Mesenchymal stem cell (in vitro differentiated cells and primary cell): Measurements from ENCODE around the gene OR11H7.
A peak's percentile ranks its signal among the peaks of the same experiment; 100 is the strongest.
"Not testable (repeated sequence)": the region's sequence is repeated elsewhere in the genome, so short reads cannot be mapped to it uniquely, and the experiment has no call there.

Source experiments
- DNase-seq: peaks from one replicate; pipeline ENCODE4 v3.0.0-alpha.2; 2013
- H2AFZ ChIP-seq: one replicate; pipeline ENCODE4 v1.6.1; 2013; ENCODE audit warnings: low read depth, mild to moderate bottlenecking, control low read depth, inconsistent platforms, low read length, moderate library complexity
- H2AK5ac ChIP-seq: 2 replicates; pipeline ENCODE4 v1.6.1; 2013; ENCODE audit warnings: low read length, moderate library complexity, mild to moderate bottlenecking, inconsistent platforms; ENCODE audit not compliant: severe bottlenecking
- H2BK120ac ChIP-seq: one replicate; pipeline ENCODE4 v1.6.1; 2013; ENCODE audit warnings: low read depth, mild to moderate bottlenecking, inconsistent platforms, low read length, moderate library complexity
- H2BK12ac ChIP-seq, 2 experiments: one replicate each; pipeline ENCODE4 v1.6.1; 2013; ENCODE audit warnings: inconsistent platforms in 2 of 2, low read length in 2 of 2, mild to moderate bottlenecking in 2 of 2, moderate library complexity in 2 of 2, control low read depth in 1 of 2
- H2BK15ac ChIP-seq: one replicate; pipeline ENCODE4 v1.6.1; 2013; ENCODE audit warnings: mild to moderate bottlenecking, low read depth, inconsistent platforms; ENCODE audit not compliant: poor library complexity, severe bottlenecking
- H2BK5ac ChIP-seq: 2 replicates; pipeline ENCODE4 v1.6.1; 2013; ENCODE audit warnings: low read depth, mild to moderate bottlenecking, low read length, control low read depth, inconsistent platforms; ENCODE audit not compliant: poor library complexity, severe bottlenecking
- H3K14ac ChIP-seq, 2 experiments: one replicate each; pipeline ENCODE4 v1.6.1; 2013; ENCODE audit warnings: inconsistent platforms in 2 of 2, low read length in 2 of 2, control low read depth in 1 of 2, mild to moderate bottlenecking in 1 of 2, moderate library complexity in 1 of 2
- H3K18ac ChIP-seq, 2 experiments: one replicate each; pipeline ENCODE4 v1.6.1; 2013; ENCODE audit warnings: inconsistent platforms in 2 of 2, low read length in 2 of 2, control low read depth in 1 of 2, low read depth in 1 of 2, mild to moderate bottlenecking in 1 of 2
- H3K23ac ChIP-seq, 2 experiments: one replicate each; pipeline ENCODE4 v1.6.1; 2013; ENCODE audit warnings: inconsistent platforms in 2 of 2, low read length in 2 of 2, mild to moderate bottlenecking in 2 of 2, moderate library complexity in 2 of 2, control low read depth in 1 of 2
- H3K27ac ChIP-seq: 2 replicates; pipeline ENCODE4 v1.5.1; 2013; ENCODE audit warnings: mild to moderate bottlenecking, moderate library complexity, low read length, control low read depth, inconsistent platforms; ENCODE audit not compliant: poor library complexity, severe bottlenecking
- H3K27me3 ChIP-seq, 2 experiments: 2 replicates each; pipeline versions ENCODE4 v1.6.1 to v1.7.0; 2013; ENCODE audit warnings: low read length in 2 of 2, mild to moderate bottlenecking in 2 of 2, moderate library complexity in 2 of 2, control low read depth in 1 of 2, inconsistent platforms in 1 of 2; ENCODE audit not compliant: control insufficient read depth in 1 of 2, insufficient read depth in 1 of 2
- H3K36me3 ChIP-seq, 2 experiments: 2 replicates each; pipeline versions ENCODE4 v1.6.1 to v1.7.0; 2013; ENCODE audit warnings: low read length in 2 of 2, control low read depth in 1 of 2, inconsistent platforms in 1 of 2, low read depth in 1 of 2, mild to moderate bottlenecking in 1 of 2; ENCODE audit not compliant: insufficient read depth in 2 of 2, control insufficient read depth in 1 of 2
- H3K4ac ChIP-seq, 2 experiments: one replicate each; pipeline ENCODE4 v1.6.1; 2013; ENCODE audit warnings: inconsistent platforms in 2 of 2, low read length in 2 of 2, mild to moderate bottlenecking in 2 of 2, moderate library complexity in 2 of 2, control low read depth in 1 of 2, low read depth in 1 of 2
- H3K4me1 ChIP-seq: 2 replicates; pipeline ENCODE4 v1.6.1; 2013; ENCODE audit warnings: low read depth, low read length, control low read depth; ENCODE audit not compliant: control insufficient read depth, insufficient read depth
- H3K4me2 ChIP-seq: 2 replicates; pipeline ENCODE4 v1.6.1; 2013; ENCODE audit warnings: low read length, mild to moderate bottlenecking, inconsistent platforms; ENCODE audit not compliant: poor library complexity, severe bottlenecking
- H3K4me3 ChIP-seq, 2 experiments: 2 replicates each; pipeline versions ENCODE4 v1.5.1 to v1.7.0; 2013; ENCODE audit warnings: low read length in 2 of 2, mild to moderate bottlenecking in 2 of 2, control low read depth in 1 of 2, low read depth in 1 of 2; ENCODE audit not compliant: insufficient read depth in 1 of 2
- H3K79me1 ChIP-seq: replicated peaks from 2 replicates; pipeline ENCODE4 v1.6.1; 2013; ENCODE audit warnings: mild to moderate bottlenecking, control low read depth, low read length, inconsistent platforms; ENCODE audit not compliant: poor library complexity, severe bottlenecking
- H3K9ac ChIP-seq: 2 replicates; pipeline ENCODE4 v1.7.0; 2013; ENCODE audit warnings: mild to moderate bottlenecking, low read length, moderate library complexity
- H3K9me3 ChIP-seq: 2 replicates; pipeline ENCODE4 v1.7.0; 2013; ENCODE audit warnings: mild to moderate bottlenecking, low read length; ENCODE audit not compliant: control insufficient read depth
- H4K8ac ChIP-seq: one replicate; pipeline ENCODE4 v1.6.1; 2013; ENCODE audit warnings: inconsistent platforms, mild to moderate bottlenecking, low read length, moderate library complexity
- H4K91ac ChIP-seq: one replicate; pipeline ENCODE4 v1.6.1; 2013; ENCODE audit warnings: mild to moderate bottlenecking, low read length, inconsistent platforms
- WGBS: methylation state at CpG from one replicate; pipeline ENCODE4 v1.1.7; 2013; ENCODE audit warnings: mixed read lengths; 5-methylcytosine and 5-hydroxymethylcytosine counted together

Gene OR11H7

DNA sequence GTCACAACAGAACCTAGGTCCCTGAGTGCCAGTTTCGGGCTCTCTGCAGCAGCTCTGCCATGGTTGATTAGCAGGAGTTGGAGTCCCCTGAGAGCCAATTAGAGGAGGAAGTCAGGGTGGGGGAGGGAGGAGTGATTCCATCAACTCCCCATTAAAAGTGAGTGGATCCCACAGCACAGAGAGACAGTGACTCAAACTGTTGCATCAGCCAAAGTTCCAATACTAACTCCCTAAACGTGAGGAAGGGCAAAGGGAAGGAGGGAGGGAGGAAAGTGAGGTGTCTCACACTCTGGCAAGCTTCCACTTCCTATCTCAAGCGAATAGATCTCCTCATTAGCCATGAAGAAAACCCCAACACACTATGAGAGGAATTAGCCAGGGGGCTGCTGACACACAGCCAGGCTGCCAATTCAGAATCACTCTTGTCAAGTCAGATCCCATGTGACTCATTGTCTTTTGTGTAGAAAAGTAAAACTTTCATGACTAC is 33.9 kb downstream of the OR11H7 start:
- H2AFZ ChIP-seq, result no peak overlapping the region
- no peak overlapping the region for H3K14ac ChIP-seq
- DNase-seq, result peak; percentile 13
- 32% methylated on average over 2 of the region's 3 CpGs for WGBS
- H3K4ac ChIP-seq, result no peak overlapping the region
- H3K4me3 ChIP-seq, result peak overlapping the region in 1 of 2 experiments; percentile 41
- H3K36me3 ChIP-seq, result no peaks in the 10 kb centered on the region
- no peak overlapping the region for H2BK5ac ChIP-seq
- no peaks in the 10 kb centered on the region for H3K4me1 ChIP-seq
- H2BK120ac ChIP-seq, result no peak overlapping the region
- no peak overlapping the region for H3K4me2 ChIP-seq
- H3K27me3 ChIP-seq, result no peaks in the 10 kb centered on the region
- H4K91ac ChIP-seq, result no peak overlapping the region
- H3K23ac ChIP-seq, result no peak overlapping the region
- H3K9ac ChIP-seq, result peak overlapping the region; percentile 47
- H4K8ac ChIP-seq, result no peak overlapping the region
- H2BK12ac ChIP-seq, result no peak overlapping the region
- no peak overlapping the region for H3K27ac ChIP-seq
- no peak overlapping the region for H3K18ac ChIP-seq
- H2AK5ac ChIP-seq, result no peak overlapping the region
- no peak overlapping the region for H2BK15ac ChIP-seq
- H3K9me3 ChIP-seq, result no peaks in the 10 kb centered on the region
- H3K79me1 ChIP-seq, result no peaks in the 10 kb centered on the region

GRCh38 chr14:20264361-20264760 is 35.6 kb downstream of the OR11H7 start:
- H2AK5ac ChIP-seq, H3K18ac ChIP-seq, H2BK15ac ChIP-seq, H2BK12ac ChIP-seq, H4K8ac ChIP-seq, H3K14ac ChIP-seq, H2BK5ac ChIP-seq, H3K9me3 ChIP-seq, DNase-seq, H3K4me2 ChIP-seq, H3K36me3 ChIP-seq, H3K9ac ChIP-seq, H3K4me3 ChIP-seq, H4K91ac ChIP-seq, H3K4me1 ChIP-seq, H3K27ac ChIP-seq, H3K79me1 ChIP-seq, H3K4ac ChIP-seq, H3K27me3 ChIP-seq, H2AFZ ChIP-seq, H2BK120ac ChIP-seq, H3K23ac ChIP-seq: not testable (repeated sequence)
- 87% methylated on average over 5 of the region's 5 CpGs for WGBS

DNA sequence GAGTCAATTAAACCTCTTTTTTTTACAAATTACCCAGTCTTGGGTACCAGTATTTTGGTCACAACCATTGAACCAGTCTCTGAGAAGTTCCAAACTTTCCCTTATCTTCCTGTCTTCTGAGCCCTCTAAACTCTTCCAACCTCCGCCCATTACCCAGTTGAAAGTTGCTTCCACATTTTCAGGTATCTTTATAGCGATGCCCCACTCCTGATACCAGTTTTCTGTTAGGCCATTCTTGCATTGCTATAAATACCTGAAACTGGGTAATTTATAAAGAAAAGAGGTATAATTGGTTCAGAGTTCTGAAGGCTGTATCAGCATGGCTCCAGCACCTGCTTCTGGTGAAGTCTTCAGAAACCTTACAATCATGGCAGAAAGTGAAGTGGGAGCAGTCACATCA is 45.3 kb downstream of the OR11H7 start:
- Histone ChIP-seq H2BK12ac (no peak overlapping the region), H3K27ac (no peak overlapping the region), H3K9ac (no peak overlapping the region), H3K23ac (no peak overlapping the region), H3K79me1 (no peaks in the 10 kb centered on the region), H3K4me3 (no peak overlapping the region), H2BK15ac (no peak overlapping the region), H2AK5ac (no peak overlapping the region), H3K4ac (no peak overlapping the region), H3K18ac (no peak overlapping the region), H2BK120ac (no peak overlapping the region), H3K14ac (no peak overlapping the region), H2AFZ (no peak overlapping the region), H3K27me3 (no peaks in the 10 kb centered on the region), H3K36me3 (peaks cover 2 to 18% of the 10 kb centered on the region in 2 experiments), H4K8ac (no peak overlapping the region), H3K4me1 (no peaks in the 10 kb centered on the region), H3K4me2 (no peak overlapping the region), H2BK5ac (no peak overlapping the region), H3K9me3 (peaks cover 23% of the 10 kb centered on the region), H4K91ac (no peak overlapping the region)
- WGBS, result 100% methylated on average over 1 of the region's 2 CpGs
- DNase-seq, result no peak

- no peak overlapping the region for H2AK5ac ChIP-seq
- H3K4ac ChIP-seq, result no peak overlapping the region
- peaks cover 11 to 24% of the 10 kb centered on the region in 2 experiments for H3K36me3 ChIP-seq
- H3K23ac ChIP-seq, result no peak overlapping the region
- H3K9ac ChIP-seq, result no peak overlapping the region
- no peaks in the 10 kb centered on the region for H3K27me3 ChIP-seq
- H4K8ac ChIP-seq, result no peak overlapping the region
- H2BK15ac ChIP-seq, result no peak overlapping the region
- H3K27ac ChIP-seq, result no peak overlapping the region
- H2BK5ac ChIP-seq, result no peak overlapping the region
- no peaks in the 10 kb centered on the region for H3K79me1 ChIP-seq
- DNase-seq, result no peak
- no peak overlapping the region for H4K91ac ChIP-seq
- H3K18ac ChIP-seq, result no peak overlapping the region
- H3K4me1 ChIP-seq, result no peaks in the 10 kb centered on the region
- H3K9me3 ChIP-seq, result peaks cover 23% of the 10 kb centered on the region
- H3K14ac ChIP-seq, result no peak overlapping the region
- no peak overlapping the region for H2AFZ ChIP-seq
- H3K4me2 ChIP-seq, result no peak overlapping the region
- WGBS, result over 99% methylated on average over 2 of the region's 2 CpGs
- H2BK120ac ChIP-seq, result no peak overlapping the region
- H2BK12ac ChIP-seq, result no peak overlapping the region
- H3K4me3 ChIP-seq, result no peak overlapping the region
Observed at GRCh38 chr14:20277409-20277808, 48.6 kb downstream of the OR11H7 start.
